Measurements from ENCODE around the gene ACTA2.

Gene ACTA2

DNA sequence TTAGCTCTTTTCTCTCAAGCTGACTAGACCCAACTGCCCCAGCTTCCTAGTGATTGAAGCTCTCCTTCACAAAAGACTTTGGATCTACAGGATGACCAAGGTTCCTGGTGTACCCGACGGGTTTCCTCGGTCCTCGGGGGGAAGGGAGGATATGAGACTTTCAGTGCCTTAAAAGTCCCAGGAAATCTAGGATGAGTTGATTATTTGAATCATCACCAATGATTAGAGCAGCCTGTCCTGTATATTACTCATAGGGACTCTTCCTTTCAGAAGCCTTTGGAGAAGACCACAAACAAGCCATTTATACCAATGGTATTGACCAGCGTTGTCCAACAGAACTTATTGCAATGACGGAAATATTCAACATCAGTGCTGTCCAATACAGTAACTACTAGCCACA, 6.1 kb upstream of the ACTA2 start:
- no peak for TF ChIP-seq CTCF (IDR thresholded peaks at IDR 0.05; ENCODE audit: low read depth, low read length)
- H3K4me3 ChIP-seq (ENCODE audit: low read depth, low read length), result no peak overlapping the region
- no peak for DNase-seq (ENCODE audit: low read depth, low spot score)
- in situ Hi-C loops (cut with HindIII; ENCODE audit: low sequenced_read_pairs), result no loop called here

GRCh38 chr10:88957381-88957780, 4.8 kb upstream of the ACTA2 start:
- no peak overlapping the region for H3K4me3 ChIP-seq (ENCODE audit: low read depth, low read length)
- TF ChIP-seq CTCF (IDR thresholded peaks at IDR 0.05; ENCODE audit: low read depth, low read length), result no peak
- in situ Hi-C loops (cut with HindIII; ENCODE audit: low sequenced_read_pairs), result no loop called here
- DNase-seq (ENCODE audit: low read depth, low spot score), result no peak

DNA sequence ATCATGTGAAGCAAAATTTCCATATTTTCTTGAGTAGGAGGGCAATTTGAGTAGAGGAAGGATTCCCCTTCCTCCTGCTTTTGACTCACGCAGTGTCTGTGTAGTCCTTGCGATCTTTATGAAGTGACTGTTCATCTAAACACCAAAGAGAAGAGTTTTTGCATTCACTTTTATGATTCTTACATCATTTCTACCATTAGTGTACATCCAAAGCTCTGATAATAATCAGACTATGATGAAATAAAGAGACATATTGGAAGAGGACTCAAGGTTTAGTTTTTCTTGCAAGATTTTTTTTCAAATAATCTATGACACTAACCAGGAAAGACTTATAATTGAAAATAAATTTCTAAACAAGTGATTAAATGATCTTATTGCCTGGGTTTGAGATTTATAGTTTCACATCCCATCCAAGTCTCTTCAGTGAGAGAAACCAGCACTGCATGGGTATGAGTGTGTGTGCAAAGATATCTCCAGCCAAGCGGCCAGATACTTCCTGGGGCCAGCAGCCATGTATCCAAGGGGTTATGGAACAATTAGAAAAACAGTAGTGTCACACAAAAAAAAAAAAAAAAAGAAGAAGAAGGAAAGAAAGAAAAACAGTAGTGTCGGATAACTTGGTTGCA, 2.0 kb upstream of the ACTA2 start:
- TF ChIP-seq CTCF (IDR thresholded peaks at IDR 0.05; ENCODE audit: low read depth, low read length), result no peak
- in situ Hi-C loops (cut with HindIII; ENCODE audit: low sequenced_read_pairs), result no loop called here
- no peak overlapping the region for H3K4me3 ChIP-seq (ENCODE audit: low read depth, low read length)
- no peak for DNase-seq (ENCODE audit: low read depth, low spot score)

- no peak for DNase-seq (ENCODE audit: low read depth, low spot score)
- TF ChIP-seq CTCF (IDR thresholded peaks at IDR 0.05; ENCODE audit: low read depth, low read length), result no peak
- H3K4me3 ChIP-seq (ENCODE audit: low read depth, low read length), result no peak overlapping the region
- in situ Hi-C loops (cut with HindIII; ENCODE audit: low sequenced_read_pairs), result no loop called here
Measured at GRCh38 chr10:88953662-88954061, 1.1 kb upstream of the ACTA2 start.

DNA sequence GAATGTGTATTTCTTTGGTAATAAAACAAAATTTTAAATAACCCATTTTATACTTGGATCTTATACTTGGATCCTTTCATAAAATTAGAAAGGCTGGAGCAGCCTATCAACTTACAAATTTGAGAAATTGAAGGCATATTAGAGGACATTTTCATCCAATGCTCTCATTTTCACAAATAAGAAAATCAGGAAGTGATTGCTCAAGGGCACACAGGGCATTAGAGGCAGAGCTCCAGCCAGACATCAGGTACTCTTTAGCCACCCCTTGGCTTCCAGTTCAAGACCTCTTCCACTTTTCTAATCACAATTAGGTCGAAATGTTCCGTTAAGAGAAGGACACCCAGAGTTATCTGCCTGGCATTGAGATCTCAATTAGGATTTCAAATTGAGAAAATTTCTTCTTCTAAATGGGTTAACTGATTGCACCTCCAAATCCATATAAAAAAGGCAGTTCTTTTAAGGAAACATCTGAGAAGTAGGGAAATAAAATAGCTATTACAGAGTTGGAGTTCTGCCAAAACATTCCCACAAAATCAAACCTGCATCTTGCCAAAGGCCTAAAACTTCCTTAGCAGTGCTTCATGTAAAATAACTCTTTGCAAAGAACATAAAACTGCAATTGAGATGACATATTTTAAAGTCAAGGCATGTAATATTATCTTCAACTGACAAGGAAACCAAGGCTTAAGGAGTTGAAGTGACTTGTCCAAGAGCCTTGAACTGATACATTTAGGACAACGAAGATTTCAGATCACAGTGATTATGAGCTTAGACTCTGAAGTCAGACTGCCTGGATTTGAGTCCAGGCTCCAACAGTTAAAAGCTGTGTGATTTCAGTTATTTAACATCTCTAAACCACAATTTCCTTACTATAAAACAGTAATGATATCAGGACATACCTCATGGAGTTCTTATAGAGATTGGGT, 2.4 kb downstream of the ACTA2 start:
- in situ Hi-C loops (cut with HindIII; ENCODE audit: low sequenced_read_pairs), result no loop called here
- no peak overlapping the region for H3K4me3 ChIP-seq (ENCODE audit: low read depth, low read length)
- DNase-seq (ENCODE audit: low read depth, low spot score), result peak; percentile 33
- TF ChIP-seq CTCF (IDR thresholded peaks at IDR 0.05; ENCODE audit: low read depth, low read length), result no peak

- in situ Hi-C loops (cut with HindIII; ENCODE audit: low sequenced_read_pairs), result no loop called here
- no peak for TF ChIP-seq CTCF (IDR thresholded peaks at IDR 0.05; ENCODE audit: low read depth, low read length)
- no peak for DNase-seq (ENCODE audit: low read depth, low spot score)
- no peak overlapping the region for H3K4me3 ChIP-seq (ENCODE audit: low read depth, low read length)
Measured at GRCh38 chr10:88949051-88949450, 3.5 kb downstream of the ACTA2 start.

Data from astrocyte of the spinal cord (primary cell).